ENCODE measurements around the gene RAB3IL1.

Gene RAB3IL1

DNA sequence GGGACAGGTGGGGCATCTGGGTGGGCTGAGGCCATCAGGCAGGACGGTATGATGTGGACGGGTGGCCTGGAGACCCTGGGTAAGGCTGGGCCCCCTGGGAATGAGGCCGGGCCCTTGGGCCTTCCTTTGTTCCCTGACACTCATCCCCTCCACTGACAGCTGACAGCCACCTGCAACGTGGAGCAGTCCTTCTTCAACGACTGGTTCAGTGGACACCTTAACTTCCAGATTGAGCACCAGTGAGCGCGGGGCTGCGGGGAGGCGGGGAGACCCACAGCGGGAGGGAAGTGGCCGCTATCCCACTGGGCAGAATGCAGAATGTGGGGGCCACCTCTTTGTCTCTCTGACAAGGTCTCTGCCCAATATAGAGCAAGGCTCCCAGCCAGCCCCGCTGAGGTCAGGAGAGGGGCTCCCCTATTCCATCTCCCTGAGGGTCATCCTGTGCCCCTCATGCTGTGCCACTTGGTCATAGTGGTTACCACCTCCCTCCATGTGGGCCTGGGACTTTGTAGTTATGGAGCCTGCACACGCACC, 53.8 kb downstream of the RAB3IL1 start:
- DNase-seq = no peak

DNA sequence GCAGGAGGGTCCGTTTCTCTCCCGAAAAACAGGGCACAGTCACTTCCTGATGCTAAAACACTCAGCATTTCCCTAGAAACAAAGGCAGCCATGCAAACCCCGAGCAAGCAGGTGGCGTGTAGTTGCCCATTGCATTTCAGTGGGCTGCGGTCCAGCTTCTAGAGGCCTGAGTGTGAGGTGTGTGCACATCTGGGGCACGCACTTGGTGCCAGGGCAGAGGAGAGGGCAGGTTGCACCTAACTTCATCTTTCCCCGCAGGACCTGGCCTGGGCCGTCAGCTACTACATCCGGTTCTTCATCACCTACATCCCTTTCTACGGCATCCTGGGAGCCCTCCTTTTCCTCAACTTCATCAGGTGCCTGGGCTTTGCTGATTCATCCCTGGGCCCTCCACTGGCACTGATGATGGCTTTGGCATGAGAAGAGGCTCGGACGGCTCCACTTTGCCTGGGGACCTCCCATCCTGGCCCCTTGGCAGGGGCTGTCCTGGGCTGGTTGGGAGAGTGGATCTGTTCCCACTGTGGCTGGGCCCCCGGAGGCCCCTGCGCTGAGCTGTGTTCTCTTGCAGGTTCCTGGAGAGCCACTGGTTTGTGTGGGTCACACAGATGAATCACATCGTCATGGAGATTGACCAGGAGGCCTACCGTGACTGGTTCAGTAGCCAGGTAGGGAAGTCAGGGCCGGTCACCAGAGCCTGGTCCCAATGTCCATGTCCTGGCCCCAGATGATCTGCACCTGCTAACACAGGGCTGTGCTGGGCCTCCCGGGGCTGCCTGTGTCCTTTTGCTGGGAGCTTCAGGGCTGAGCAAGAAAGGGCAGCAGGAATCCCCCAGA, 54.4 kb downstream of the RAB3IL1 start:
- no peak for DNase-seq

DNA sequence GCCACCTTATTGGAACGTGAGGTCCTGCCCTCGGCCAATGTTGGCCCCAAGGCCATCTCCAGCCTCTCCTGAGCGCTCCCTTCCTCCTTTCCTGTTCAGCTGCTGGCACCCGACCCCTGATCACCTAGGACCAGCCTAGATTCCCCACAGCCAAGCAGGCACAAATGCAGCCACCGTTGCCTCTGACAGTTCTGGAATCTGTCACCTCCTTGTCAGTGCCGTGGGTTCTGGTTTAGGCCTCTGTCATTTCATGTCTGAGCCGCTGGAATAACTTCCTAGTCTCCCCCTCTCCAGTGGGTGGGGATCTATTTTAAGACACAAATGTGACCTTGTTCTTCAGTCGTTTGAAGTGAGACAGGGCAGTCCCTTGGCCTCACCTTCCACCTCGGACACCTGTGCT, 55.7 kb downstream of the RAB3IL1 start:
- DNase-seq = no peak

DNA sequence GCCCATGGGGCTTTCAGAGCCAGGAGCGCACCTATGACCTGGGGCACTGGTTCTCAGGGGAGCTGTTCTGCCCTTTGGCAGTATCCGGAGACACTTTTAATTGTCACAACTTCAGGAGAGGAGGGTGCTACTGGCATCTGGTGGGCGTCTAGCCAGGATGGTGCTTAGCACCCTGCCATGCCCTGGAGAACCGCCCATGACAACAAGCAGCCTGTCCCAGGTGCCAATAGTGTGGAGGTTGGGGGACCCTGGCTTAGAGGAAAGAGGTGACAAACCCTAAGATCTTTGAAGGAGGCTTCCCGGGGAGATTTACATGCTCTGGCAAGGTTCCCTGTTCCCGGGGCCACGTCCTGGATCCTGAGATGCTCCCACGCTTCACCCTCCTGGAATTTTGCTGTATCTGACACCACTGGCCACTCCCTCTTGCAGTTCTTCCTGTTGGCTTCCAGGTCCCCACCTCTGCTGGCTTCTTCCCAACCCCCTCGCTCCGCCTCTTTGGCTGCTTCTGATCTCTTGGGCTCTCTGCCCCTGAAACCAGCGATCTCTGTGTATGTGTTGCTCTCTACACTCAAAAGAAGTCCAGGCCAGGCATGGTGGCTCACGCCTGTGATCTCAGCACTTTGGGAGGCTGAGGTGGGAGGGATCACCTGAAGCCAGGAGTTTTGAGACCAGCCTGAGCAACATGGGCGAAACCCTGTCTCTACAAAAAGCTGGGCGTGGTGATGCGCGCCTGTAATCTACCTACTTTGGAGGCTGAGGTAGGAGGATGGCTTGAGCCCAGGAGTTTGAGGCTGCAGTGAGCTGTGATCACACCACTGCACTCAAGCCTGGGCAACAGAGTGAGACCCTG, 57.1 kb downstream of the RAB3IL1 start:
- DNase-seq = no peak

DNA sequence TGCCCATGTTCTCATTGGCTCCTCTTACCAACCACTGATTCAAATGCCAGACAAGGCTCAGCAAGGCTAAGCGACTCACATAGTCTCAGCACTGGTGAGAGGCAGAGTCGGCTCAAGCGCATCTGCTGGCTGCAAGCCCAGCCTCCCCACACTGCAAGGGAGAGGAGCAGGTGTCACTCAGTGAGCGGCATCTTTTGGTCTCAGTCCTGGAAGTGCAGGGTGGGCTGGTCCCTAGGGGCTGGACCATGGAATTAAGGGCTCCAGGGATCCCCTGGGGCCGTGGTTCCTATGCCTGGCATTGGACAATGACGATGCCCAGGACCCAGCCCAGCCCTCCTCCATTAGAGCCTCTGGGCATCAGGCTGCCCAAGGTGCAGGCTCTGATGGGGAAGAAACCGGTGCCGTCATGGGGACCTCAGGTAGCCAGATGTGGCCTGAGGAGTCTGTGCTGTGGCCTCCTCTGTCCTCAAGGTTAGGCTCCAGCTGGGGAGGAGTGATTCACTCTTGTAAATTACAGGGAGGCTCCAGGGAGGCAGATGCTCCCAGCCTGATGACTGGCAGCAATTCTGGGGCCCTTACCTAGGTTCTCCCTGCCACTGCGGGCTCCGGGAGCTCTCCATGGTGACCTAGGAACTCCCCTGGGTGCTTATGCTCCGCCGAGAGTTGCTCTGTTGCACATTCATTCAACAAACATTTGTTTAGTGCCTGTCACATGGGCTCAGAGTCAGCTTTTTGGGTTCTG, 61.3 kb downstream of the RAB3IL1 start:
- no peak for DNase-seq

DNA sequence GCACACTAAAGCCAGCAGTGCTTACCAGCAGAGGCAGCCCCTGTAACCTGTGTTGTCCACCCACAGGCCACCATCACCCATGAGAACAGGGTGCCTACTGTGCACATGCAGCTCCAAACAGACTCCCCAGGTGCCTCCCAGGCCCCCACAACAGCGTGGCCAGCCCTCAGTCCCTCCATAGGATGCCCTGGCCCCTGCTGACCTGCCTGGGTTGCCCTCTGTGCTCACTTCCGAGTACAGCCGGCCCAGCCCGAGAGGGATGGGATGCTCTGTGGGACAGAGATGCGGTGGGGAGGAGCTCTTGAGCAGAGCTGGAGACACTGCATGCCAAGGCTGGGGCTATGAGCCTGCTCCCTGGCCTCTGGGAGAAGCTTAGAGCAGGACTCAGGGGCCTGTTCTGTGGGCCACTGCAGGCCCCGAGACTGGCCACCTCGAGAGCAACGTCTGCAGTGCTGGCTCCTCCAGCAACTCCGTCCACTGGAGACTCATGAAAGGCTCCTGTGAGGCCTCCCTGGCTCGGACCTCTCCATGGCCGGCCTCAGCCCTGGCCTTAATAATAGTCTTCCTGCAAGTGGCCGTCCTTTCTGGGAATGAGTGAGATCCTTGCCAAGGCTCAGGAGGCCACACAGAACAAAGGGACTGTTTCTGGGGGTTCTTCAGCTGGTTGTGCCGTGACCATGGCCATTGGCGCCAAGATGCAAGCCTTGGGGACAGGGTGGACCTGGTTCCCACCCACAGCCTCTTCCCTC, 62.2 kb downstream of the RAB3IL1 start:
- DNase-seq = no peak

DNA sequence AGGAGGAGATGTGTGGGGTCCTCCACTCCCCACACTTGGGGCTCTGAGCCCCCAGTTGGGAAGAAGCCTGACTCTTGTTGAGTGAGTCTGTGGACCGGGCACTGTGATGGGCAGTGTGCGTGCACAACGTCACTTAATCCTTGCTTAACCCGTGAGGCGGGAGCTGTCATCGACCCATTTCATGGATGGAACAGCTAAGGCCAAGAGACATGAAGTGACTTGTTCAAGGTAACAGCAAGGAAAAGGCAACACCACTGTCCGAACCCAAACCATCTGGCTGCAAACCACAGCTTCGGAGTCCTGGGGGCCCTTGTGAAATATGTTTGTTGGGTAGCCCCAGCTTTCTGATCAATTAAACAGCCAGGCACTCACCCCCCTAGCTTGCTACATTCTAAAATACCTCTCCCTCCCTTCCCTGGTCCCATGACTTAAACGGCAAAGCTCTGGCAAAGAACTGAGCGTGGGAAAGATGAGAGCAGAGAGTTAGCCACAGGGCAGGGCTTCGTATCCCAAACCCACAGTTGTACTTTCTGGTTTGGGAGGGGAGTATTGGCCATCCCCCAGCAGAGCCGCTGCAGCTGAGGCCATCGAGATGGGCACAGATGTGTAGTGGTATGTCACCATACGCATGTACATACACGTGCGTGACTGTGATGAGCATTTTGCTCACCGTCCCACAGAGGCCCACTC, 63.0 kb downstream of the RAB3IL1 start:
- no peak for DNase-seq

DNA sequence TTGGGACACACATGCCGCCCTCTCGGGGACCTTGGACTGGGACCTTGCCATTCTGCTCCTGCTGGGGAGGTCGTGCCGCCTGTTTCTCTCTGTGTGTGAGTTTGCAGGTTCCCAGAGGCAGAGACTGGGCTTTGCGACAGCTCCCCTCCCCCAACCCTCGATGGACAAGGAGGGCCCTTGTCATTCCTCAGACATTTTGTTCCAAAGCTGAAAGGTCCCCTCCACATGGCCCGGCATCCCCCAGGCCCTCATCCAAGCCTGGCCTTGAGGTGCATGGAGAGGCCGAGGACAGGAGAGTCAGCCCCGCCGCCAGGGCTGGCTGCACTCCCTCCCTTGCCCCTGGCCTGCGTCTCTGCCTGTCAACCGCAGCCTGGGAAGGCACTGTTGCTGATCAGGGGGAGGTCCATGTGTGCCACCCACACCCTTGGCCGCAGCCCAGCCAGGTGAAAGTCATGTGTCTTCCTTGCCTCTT, 63.6 kb downstream of the RAB3IL1 start:
- DNase-seq = no peak

DNA sequence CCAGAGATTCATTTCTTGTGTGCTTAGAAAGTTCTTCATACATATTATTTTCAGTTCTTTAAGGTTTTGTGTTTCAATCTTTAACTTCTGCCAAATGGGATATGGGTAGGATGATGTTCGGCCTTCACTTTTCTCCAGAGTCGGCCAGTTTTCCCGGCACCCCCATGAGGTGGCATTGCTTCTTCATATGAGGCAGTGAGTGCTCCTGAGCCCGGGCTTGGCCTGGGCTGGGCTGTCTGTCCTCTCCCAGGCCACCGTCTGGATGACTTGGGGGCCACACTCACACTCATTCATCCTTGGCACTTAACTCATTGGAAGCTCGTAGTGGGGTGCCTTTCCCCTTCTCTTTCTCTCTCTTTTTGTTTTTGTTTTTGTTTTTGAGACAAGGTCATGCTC, 65.5 kb downstream of the RAB3IL1 start:
- DNase-seq = no peak

DNA sequence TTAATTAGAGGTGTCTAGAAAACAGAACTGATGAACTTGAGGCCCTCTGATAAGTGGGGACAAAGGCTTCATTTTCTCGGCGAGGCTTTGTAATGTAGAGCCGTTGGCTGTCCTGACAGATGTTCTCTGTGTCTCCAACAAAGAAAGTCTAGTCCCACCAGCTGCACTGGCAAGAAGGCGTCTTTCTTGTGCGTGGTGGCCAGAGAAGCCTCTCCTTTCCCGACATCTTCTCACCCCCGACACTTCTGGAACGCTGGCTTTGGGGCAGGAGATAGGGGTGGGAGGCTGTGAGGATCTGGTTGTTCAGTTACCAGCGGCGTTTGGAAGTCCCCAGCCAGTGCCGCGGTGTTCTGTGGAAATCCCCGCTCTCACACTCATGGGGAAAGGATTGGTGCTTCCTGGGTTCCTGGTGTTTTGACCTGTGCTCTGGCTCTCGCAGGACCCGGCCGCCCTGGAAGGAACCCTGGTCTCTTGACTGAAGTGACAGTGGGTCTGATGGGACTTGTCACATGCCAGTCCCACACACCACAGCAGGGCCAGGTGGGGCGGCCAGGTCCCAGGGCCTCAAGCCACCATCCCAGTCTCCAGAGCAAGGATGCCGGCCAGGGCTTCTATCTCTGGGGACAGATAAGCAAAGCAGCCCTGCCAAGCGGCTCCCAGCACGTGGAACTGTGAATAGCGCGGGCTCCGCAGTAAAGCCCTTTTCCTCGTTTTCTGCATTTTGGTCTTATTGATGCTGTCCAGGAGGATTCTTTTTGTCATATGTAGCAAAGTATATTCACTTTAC, 66.1 kb downstream of the RAB3IL1 start:
- no peak for DNase-seq

DNA sequence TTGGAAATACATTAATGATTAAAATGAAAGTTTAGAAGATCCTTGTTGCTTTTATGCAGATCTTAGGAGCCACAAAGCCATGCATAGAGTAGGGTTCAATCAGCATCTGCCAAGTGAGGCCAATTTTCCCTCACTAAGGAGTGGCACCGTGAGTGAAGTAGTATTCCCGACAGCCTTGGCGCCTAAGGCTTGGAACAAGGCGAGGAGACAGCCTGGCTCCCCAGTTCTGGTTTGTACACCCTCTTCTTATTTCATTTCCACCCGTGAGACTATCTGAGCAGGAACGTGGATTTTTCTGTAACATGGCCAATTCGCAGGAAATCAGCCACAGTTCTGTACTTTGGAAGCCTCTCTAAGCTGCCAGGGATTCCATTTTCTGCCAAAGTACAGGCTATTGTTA, 66.7 kb downstream of the RAB3IL1 start:
- DNase-seq = no peak

DNA sequence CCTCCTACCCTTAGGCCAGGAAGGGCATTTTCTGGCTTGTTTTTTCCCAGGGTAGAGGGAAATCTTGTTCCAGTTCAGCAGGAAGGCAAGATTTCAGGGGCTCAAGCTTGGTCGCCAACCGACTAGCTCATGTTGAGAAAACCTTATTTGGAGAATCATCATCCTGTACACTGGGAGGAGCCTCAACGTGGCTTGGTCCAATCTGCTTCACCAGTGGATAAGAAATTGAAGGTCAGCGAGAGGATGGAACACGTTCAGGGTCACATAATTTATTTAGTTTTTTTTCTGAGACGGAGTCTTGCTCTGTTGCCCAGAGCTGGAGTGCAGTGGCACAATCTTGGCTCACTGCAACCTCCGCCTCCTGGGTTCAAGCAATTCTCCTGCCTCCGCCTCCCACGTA, 68.7 kb downstream of the RAB3IL1 start:
- DNase-seq = no peak

DNA sequence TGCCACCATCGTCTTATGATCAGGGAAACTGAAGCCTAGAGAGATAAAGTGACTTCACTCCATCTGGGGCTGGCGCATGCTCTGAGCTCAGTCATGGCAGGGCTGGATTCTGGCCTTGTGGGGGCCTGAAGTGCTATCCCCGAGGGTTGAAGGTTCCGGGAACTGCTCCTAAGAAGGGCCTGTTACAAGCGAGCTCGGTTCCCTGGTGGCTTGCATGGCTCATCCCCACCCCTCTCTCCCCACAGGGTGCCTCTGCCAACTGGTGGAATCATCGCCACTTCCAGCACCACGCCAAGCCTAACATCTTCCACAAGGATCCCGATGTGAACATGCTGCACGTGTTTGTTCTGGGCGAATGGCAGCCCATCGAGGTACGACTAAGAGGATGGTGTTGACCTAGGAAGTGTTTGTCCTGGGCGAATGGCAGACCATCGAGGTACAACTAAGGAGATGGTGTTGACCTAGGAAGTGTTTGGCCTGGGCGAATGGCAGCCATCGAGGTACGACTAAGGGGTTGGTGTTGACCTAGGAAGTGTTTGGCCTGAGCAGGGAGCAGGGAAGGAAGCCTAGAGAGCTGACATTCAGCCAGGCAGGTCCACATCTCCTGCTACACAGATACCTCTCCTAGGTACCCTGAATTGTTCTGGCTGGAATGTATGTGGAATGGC, 69.3 kb downstream of the RAB3IL1 start:
- no peak for DNase-seq
